ENCODE data around the gene SKOR1.
A peak's percentile ranks its signal among the peaks of the same experiment; 100 is the strongest.

Gene SKOR1

GRCh38 chr15:67853454-67853853 is 28.1 kb downstream of the SKOR1 start:
- DNase-seq (ENCODE audit: low spot score): no peak

- DNase-seq (ENCODE audit: low spot score): no peak
Measured at GRCh38 chr15:67854358-67854757, 29.0 kb downstream of the SKOR1 start.

- DNase-seq (ENCODE audit: low spot score): no peak
Measured at GRCh38 chr15:67855842-67856241, 30.5 kb downstream of the SKOR1 start.

DNA sequence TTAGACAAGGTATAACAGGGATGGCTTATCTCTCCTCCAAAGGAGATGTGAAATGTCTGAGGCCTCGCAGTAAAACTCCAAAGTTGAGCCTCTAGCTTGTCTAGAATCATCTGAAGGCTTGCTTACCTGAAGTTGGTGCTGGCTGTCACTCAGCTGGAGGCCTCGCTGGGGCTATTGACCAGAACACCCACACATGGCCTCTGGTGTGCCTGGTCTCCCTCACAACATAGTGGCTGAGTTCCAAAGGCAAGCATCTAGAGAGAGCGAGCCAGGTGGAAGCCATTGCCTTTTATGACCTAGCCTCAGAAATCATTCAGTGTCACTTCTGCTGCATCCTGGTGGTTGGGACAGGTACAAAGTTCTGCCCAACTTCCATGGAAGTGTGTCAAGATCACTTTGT is 31.9 kb downstream of the SKOR1 start:
- DNase-seq (ENCODE audit: low spot score): no peak

DNA sequence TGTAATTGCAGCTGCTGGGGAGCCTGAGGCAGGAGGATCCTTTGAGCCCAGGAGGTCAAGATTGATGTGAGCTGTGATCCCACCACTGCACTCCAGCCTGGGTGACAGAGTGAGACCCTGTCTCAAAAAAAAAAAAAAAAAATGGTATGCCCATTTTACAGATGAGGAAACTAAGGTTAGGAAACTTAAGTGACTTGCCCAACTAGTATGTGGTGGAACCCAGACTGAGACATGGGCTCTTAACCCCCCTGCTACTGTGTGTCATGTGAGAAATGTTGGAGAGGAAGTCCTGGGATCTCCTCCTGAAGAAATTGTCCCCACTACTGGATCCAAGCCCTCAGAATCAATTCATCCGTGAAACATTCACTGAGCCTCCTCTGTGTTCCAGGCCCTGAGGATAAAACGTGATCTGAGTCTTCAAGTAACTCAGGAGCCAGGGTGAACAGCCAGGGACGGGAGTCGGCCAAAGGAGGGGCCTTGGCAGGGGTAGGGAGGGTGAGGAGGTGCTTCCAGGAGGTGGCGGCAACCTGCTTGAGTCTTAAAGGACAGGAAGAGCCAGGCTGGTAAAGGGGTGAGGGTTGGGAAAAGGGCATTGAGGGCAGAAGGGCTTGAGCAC is 34.1 kb downstream of the SKOR1 start:
- no peak for DNase-seq (ENCODE audit: low spot score)

DNA sequence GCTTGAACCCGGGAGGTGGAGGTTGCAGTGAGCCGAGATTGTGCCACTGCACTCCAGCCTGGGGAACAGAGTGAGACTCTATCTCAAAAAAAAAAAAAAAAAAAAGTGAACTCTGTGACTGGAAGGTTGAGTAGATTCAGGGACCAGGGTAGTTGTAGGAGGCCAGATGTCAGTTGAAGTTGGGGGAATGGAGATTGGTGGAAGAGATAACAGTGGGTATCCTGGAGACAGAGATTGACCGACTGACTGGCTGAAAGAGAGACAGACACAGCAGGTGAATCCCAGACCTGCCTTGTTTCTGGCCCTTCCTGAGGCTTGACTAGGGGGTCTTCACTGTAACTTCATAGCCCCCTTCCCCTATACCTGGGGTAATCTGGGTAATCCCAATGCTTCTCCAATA is 36.7 kb downstream of the SKOR1 start:
- no peak for DNase-seq (ENCODE audit: low spot score)

DNA sequence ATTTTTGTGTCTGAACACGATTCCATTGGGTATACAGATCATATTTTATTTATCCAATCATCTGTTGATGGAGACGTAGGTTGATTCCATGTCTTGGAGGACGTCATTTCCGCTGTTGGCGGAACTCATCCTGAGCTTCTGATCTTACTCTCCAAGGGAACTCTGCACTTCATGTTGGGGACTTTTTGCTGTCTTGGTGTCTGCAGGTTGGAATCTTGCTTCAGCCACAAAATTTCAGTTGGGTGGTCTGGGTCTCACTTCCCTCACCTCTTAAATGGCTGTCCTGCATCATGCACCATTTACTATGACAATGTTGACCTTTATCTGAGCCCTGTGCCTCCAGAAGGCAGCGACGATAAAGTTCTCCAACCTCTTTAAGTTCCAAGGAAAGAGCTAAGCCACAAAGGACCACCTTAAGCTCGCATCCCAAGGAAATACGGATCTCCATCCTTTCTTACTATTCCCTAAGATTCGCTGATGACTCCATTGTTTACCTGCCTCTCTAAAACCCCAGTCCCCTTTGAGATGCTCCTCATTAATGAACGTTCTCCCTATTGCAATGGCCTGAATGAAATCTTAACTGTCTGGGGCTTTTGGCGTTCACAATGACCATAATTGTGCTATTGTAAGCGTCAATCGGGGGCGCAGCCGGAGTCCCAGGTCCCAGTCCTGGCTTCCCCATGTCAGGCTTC is 37.6 kb downstream of the SKOR1 start:
- no peak for DNase-seq (ENCODE audit: low spot score)

DNA sequence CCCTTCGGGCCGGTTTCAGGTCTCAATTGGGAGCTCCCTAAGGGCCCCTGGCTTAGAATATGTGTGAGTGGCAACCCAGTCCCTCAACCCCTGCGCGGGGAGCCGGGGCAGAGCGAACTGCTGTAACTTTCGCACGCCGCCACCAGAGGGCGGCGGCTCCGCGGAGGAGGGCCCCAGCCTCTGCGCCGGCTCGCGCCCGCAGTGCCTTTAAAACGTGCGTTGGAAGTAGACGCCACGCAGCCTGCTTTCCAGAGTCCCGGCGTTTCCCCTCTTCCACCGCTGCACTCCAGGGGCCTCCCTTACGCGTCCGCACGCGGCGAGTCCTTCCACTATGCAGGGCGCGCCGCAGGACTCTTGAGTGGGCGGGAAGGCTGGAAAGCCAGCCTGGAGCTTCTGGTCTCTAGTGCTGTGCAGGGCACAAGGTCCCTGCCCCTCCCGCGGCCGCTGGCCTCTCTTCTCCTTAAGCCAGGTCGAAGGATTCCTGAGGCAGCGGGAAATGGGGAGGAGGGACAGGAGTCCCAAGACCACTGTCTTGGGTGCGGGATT is 38.2 kb downstream of the SKOR1 start:
- DNase-seq (ENCODE audit: low spot score): peak; percentile 63

DNA sequence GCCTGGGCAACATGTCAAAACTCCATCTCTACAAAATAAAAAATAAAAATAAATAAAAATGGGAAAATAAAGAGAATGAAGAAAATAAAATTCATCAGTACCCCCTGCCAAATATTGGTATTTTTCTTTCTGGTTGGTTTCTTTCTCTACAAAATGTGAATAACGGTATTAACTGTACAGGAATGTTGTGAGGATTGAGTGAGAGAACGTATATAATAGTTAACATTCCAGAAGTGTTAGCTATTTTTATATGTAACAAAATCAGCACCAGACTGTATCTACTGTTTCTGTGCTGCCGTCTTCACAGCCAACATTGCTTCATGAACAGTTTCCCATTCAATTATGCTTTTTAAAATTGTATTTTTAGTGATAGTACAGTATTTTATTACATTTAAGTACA is 40.0 kb downstream of the SKOR1 start:
- DNase-seq (ENCODE audit: low spot score): no peak

DNA sequence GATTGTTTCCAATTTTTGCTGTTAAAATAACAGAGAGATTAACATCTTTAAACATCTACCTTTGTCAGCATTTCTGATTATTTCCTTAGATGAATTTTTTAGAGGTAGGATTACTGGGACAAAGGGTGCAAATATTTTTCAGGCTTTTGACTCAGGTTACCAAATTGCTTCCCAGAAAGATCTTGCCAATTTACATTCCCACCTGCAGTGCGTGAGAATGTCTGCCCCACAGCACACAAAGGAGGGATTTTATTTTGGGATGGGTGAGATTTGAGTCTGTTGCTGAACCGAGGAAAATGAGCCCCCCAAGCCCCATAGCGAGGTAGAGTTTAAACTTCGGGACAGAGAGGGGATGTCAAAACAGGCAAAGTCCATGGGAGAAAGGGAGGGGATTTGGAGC is 40.5 kb downstream of the SKOR1 start:
- no peak for DNase-seq (ENCODE audit: low spot score)

DNA sequence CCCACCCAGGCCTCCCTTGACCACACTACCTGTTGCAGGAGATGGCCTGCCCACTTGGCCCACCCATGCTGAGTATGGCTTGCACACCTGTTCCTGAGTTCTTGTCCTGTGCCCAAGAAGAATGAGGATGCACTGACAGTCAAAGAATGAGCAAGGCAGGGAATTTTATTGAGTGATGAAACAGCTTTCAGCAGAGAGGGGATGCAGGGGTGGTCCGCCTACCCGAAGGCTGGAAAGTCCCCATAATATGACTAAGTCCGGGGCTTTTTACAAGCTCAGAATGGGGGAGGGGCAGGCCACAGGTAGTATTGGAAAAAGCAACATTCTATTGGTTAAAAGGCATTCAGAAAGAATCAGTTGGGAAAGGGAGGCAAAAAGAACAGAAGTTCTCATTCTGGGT is 44.4 kb downstream of the SKOR1 start:
- DNase-seq (ENCODE audit: low spot score): no peak

GRCh38 chr15:67870868-67871408 is 45.6 kb downstream of the SKOR1 start:
- DNase-seq (ENCODE audit: low spot score): no peak

DNA sequence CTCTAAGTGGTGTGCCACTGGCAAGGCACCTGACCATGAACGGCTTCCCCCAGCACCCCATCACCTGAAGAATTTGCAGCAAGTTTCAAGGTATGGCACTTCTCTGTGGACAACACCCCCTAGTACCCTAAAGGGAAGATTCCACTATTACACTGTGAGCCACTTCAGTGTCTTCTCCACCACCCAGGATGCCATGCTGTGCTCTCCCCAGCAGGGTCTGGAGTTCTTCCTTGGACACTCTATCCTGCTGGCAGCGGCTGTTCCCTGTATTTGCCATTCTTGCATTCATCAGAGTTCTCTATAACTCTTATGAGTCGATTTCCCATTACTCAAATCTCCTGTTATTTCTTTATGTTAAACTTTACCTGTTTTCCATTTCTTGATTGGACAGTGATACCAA is 48.5 kb downstream of the SKOR1 start:
- no peak for DNase-seq (ENCODE audit: low spot score)

- no peak for DNase-seq (ENCODE audit: low spot score)
Measured at GRCh38 chr15:67878712-67879206, 53.5 kb downstream of the SKOR1 start.

- DNase-seq (ENCODE audit: low spot score): no peak
Measured at GRCh38 chr15:67879440-67880129, 54.3 kb downstream of the SKOR1 start.

DNA sequence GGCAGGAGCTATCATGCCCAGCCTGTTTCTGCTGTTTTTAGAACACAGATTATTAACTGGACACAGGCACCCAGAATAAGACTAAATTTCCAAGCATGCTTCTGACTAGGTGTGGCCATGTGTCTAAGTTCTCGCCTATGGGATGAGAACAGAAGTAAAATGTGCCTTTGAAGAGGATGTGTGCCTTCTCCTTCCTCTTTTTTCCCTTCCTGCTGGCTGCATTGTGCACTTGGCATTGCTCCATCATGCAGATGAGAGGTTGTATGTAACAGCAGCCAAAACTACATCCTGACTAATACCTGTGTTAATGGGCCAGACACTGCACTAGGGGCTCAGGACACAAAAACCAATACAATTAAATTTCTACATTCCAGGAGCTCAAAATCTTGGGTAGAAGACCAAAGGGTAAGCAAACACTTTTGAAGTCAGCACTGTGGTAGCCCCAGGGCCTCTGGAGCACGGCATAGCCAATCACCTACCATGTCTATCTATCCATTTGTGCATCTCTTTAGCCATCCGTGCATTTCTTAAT is 55.4 kb downstream of the SKOR1 start:
- DNase-seq (ENCODE audit: low spot score): no peak

DNA sequence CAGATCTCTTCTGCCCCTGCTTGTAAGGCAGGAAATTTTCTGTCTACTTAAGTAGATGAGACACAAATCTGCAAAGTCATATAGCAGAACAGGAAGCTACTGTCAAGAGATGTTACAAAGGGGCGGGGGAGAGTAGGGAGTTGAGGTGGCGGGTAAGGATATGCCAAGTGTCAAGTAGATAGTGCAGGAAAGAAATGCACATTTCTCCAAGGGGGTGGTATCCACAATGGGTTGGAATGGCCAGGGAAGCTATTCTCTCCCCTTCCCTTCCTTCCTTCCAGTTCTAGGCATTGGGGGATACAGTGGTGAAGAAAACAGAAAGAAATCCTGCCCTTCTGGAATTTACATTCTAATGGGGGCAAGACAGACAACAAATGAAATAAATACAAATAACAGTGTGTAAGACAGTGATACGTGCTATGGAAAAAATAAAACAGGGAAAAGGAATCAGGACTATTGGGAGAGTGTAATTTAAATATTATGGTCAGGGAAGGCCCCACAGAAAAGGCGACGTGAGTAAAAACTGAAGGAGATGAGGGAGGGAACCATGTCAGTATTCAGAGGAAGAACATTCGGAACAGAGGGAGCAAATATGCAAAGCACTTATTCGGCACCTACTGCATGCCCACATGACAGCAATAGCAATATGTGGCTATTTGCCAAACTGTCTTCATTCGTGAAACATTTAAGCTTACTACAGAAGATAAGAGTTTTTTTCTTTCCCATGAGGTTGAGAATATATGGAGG is 57.4 kb downstream of the SKOR1 start:
- DNase-seq (ENCODE audit: low spot score): peak; percentile 20

GRCh38 chr15:67883234-67883773 is 58.0 kb downstream of the SKOR1 start:
- no peak for DNase-seq (ENCODE audit: low spot score)

GRCh38 chr15:67884009-67884408 is 58.7 kb downstream of the SKOR1 start:
- DNase-seq (ENCODE audit: low spot score): no peak
